Astrocyte (in vitro differentiated cells and primary cell): ENCODE results near the gene KIAA0232.

Experiments
- CTCF ChIP-seq: IDR thresholded peaks from 2 replicates; pipeline ENCODE4 v1.5.1; 2011; ENCODE audit warnings: low read depth, mild to moderate bottlenecking, inconsistent platforms, low read length, moderate library complexity; ENCODE audit not compliant: insufficient read depth
- EZH2 ChIP-seq: IDR thresholded peaks from 2 replicates; pipeline ENCODE4 v1.6.1; 2012; ENCODE audit warnings: mild to moderate bottlenecking, low read length, inconsistent platforms; ENCODE audit not compliant: insufficient read depth

- TF ChIP-seq CTCF (no peak), EZH2 (no peak)
These were observed 130.9 kb downstream of the KIAA0232 start for GRCh38 chr4:6913350-6913905.
